ENCODE results near the gene MAL.
"Not testable (repeated sequence)": the region's sequence is repeated elsewhere in the genome, so short reads cannot be mapped to it uniquely, and the experiment has no call there.

The MAL gene

DNA sequence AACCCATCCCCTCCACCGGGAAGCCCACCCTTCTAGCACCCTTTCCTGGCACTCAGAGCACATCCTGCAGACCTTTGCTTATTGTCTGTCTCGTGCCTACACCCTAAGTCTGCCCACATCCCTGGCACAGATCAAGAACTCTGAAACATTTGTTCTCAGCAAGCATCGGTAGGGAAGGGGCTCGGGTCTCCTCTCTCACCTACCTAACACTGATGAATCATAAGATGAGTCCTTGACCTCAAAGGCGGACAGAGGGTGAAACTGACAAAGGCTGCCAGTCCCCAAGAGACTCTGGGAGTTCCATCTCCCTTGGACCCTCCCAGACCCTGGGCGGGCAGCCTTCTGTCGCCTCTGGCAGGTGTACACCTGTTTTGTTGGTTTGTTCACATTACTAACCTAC, 9.3 kb downstream of the MAL start:
- DNase-seq: no peak

DNA sequence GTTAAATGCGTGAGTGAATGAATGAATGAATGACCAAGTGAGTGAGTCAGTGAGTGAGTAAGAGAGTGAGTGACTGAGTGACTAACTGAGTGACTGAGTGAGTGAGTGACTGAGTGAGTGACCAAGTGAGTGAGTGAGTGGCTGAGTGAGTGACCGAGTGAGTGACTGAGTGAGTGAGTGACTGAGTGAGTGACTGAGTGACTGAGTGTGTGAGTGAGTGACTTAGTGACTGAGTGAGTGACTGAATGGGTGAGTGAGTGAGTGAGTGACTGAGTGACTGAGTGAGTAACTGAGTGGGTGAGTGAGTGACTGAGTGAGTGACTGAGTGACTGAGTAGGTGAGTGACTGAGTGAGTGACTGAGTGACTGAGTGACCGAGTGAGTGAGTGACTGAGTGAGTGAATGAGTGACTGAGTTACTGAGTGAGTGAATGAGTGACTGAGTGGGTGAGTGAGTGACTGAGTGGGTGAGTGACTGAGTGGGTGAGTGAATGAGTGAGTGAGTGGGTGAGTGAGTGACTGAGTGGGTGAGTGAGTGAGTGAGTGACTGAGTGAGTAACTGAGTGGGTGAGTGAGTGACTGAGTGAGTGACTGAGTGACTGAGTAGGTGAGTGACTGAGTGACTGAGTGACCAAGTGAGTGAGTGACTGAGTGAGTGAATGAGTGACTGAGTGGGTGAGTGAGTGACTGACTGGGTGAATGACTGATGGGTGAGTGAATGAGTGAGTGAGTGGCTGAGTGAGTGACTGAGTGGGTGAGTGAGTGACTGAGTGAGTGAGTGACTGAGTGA, 11.3 kb downstream of the MAL start:
- DNase-seq: no peak

DNA sequence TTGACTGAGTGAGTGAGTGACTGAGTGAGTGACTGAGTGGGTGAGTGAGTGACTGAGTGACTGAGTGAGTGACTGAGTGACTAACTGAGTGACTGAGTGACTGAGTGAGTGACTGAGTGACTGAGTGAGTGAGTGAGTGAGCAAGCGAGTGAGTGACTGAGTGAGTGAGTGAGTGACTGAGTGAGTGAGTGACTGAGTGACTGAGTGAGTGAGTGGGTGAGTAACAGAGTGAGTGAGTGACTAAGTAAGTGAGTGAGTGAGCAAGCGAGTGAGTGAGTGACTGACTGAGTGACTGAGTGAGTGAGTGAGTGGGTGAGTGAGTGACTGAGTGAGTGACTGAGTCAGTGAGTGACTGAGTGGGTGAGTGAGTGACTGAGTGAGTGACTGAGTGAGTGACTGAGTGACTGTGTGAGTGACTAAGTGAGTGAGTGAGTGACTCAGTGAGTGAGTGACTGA, 11.9 kb downstream of the MAL start:
- DNase-seq: no peak

DNA sequence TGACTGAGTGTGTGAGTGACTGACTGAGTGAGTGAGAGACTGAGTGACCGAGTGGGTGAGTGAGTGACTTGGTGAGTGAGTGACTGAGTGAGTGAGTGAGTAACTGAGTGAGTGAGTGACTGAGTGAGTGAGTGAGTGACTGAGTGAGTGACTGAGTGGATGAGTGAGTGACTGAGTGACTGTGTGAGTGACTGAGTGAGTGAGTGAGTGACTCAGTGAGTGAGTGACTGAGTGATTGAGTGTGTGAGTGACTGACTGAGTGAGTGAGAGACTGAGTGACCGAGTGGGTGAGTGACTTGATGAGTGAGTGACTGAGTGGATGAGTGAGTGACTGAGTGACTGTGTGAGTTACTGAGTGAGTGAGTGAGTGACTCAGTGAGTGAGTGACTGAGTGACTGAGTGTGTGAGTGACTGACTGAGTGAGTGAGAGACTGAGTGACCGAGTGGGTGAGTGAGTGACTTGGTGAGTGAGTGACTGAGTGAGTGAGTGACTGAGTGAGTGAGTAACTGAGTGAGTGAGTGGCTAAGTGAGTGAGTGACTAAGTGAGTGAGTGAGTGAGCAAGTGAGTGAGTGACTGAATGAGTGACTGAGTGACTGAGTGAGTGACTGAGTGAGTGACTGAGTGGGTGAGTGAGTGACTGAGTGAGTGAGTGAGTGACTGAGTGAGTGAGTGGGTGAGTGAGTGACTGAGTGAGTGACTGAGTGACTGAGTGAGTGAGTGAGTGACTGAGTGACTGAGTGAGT, 12.5 kb downstream of the MAL start:
- DNase-seq: not testable (repeated sequence)

DNA sequence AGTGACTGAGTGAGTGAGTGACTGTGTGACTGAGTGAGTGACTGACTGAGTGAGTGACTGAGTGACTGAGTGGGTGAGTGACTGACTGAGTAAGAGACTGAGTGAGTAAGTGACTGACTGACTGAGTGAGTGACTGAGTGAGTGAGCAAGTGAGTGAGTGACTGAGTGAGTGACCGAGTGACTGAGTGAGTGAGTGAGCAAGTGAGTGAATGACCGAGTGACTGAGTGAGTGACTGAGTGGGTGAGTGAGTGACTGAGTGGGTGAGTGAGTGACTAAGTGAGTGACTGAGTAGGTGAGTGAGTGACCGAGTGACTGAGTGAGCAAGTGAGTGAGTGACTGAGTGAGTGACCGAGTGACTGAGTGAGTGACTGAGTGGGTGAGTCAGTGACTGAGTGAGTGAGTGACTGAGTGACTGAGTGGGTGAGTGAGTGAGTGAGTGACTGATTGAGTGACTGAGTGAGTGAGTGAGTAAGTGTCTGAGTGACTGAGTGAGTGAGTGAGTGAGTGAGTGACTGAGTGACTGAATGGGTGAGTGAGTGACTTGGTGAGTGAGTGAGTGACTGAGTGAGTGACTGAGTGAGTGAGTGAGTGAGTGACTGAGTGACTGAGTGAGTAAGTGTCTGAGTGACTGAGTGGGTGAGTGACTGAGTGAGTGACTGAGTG, 13.3 kb downstream of the MAL start:
- no peak for DNase-seq

DNA sequence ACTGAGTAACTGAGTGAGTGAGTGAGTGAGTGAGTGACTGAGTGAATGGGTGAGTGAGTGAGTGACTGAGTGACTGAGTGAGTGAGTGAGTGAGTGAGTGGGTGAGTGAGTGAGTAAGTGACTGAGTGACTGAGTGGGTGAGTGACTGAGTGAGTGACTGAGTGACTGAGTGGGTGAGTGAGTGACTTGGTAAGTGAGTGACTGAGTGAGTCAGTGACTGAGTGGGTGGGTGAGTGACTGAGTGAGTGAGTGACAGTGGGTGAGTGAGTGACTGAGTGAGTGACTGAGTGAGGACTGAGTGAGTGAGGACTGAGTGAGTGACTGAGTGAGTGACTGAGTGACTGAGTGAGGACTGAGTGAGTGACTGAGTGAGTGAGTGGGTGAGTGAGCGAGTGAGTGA, 13.9 kb downstream of the MAL start:
- no peak for DNase-seq

DNA sequence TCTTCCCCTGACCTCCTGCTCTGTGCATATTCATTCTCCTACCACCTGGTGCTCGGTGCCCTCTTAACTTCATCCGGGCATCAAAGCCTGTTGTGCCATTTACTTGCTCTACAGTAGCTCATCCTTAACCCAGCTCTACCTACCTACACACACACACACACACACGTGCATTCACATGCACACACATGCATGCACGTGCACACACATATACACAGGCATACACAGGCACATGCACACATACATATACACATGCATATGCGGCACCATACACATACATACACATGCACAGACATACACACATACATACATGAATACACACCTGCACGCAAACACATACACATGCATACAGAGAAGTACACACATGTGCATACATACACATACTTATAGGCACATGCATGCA, 14.5 kb downstream of the MAL start:
- DNase-seq: no peak

DNA sequence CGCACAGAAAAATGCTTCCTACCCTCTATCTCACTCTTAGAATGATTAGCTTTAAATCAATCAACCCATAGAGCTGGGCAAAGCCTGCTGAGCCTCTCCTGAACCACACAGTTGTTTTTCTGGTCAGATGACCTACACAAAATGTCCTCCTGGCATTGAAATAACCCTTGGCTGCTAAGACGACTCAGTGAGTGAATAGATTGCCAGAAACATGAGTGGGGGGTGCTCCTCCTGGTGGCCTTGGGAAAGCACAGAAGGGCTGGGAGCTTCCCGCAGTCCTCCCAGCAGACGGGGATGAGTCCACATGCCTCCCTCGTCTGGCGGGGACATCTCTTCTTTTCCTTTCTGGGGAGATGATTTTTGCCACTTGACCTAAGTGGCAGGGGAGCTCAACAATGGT, 14.9 kb downstream of the MAL start:
- DNase-seq: no peak

DNA sequence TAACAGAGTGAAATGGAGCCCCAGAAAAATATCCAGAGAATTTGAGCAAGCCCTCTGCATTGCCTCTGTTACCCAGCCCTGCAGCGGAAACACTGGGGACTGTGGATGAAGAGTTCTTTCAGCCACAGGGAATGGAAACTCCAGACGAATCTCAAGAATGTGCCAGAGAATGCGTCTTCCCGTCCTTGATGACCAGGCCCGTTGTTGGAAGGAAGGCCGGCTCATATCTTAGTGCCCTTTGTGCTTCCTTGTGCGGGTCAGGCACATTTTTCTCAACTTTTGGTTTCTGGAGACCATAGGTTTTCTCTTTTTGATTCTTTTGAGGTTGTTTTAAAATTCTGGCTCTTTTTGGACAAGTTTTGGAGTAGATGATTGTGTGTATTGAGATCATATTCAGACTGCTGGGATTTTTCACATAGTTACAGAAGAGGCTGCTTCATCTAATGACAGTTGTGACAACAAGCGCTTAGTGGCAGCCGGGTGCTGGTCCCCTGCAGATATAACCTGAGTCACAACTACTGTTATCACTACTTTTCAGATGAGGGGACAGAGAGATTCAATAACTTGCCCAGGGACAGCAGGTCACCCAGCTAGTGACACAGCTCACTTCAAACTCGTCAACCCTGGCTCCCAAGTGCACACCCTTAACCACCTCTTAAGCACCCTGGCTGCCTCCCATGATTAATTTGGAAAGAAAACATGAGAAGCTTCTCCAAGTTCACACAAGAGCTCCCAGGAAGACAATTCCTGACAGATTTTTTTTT, 15.7 kb downstream of the MAL start:
- DNase-seq: no peak

DNA sequence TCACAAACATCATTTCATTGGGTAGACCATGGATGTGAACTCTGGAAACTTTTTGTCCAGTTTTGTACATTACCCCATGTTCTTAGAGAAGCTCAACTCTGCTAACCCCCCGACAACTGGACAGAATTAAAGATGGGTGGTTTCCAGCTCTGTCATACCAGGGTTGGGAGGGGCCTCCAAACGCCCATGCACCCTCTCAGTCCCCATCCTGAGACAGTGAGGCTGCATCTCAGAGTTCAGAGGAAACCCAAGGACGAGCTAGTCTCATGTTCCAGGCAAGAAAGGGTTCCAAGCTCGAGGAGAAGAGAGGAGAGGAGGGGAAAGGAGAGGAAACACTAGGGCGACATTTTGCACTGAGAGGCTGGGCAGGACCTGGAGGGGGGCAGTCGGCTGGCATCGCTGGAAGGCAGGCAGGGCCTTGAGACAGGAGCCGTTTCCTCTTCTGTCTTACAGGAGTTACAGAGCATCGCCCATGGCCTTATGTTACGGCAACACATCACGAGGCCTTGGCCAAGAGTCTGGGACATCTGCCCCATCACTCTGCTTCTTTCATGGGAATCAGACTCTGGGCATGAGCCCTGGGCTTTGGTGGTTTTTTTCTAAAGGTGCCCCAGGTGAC, 16.4 kb downstream of the MAL start:
- no peak for DNase-seq

DNA sequence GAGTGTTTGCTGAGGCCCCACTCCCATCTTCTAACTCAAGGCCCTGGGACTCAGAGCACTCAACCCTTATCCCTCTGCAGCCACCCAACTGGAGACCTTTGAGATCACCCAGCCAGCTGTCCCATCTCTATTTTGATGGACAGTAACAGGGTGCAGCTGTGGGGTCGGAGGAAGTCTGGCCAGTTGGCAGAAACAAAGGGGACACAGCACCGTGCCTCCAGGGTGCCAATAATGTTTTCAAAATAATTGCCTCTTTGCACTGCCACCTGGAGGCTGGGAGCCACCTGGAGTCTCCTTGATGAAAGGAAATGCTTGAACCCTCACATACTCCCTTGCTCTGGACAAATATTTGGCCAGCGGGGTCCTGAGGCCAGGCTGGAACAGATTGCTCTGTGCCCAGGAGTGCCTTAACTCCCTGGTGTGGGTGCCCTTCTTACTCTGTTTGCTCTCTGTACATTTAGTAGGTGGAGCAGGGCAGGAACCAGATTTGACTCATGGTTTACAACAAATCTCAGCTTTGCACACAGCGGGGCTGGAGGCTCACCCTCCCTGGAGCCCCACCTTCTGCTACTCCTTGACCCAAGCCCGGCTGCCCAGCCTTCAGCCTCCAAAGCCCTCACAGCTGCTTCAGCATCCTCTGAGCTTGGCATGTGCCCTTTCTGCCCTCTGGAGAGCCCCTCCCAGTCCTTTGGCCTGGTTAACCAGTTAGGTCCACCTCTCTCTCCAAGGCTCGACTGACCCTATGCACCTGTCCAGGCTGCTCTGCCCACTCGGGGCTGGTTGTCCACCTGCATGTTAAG, 17.2 kb downstream of the MAL start:
- DNase-seq: no peak

DNA sequence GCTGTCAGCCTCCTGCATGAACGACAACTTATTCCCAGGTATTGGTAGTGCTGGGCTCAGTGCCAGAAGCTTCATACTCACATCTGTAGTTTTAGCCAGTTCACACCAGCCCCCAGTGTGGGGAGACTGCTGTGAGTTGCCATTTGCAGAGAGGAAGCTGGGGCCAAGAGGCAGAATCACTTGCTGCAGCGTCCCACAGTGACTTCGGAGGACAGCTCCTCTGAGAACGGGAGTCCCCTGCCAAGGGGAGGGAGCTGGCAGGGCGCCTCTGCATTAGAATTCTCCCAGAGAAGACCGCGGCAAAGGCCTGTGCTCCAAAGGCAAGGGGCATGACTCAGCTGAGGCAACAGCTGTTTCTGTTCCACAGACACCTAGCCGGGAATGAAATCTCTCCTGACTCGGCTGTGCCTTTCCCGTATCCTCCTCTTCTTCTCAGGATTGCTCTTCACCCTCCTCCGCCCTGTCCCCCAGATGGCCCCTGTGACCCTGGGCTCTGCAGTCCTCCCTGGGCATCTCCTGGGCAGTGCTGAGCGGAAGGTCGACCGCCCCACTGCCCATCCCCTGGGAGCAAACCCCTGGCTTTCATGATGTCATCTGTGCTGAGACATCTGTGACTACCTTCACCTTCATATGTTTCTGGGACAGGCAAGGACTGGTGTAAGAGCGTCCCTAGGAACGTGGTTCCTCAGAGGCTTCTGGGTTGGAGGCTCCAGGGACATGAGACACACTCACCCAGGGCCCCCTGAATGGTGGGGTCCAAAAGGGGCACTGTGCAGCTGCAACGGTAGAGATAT, 18.0 kb downstream of the MAL start:
- peak in 2 of 6 experiments; percentile 19 to 27 for DNase-seq

DNA sequence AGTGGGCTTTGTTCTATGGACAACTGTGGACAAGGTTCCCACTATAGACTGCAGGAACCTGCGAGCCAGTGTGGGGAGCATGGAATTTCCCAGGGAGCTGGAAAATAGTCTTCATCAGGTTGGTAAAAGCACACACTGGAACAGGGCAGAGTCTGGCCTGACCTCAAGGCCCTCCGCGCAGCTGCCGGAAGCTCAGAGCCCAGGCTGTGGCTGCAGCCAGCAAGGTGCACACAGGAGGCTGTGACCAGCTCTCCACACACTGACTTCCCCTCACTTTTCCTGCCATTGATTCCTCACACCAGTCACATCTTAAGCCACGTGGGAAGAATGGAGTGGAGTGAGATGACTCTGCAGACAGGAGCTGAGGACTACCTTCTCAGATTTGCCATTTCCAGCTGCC, 19.1 kb downstream of the MAL start:
- DNase-seq: no peak

DNA sequence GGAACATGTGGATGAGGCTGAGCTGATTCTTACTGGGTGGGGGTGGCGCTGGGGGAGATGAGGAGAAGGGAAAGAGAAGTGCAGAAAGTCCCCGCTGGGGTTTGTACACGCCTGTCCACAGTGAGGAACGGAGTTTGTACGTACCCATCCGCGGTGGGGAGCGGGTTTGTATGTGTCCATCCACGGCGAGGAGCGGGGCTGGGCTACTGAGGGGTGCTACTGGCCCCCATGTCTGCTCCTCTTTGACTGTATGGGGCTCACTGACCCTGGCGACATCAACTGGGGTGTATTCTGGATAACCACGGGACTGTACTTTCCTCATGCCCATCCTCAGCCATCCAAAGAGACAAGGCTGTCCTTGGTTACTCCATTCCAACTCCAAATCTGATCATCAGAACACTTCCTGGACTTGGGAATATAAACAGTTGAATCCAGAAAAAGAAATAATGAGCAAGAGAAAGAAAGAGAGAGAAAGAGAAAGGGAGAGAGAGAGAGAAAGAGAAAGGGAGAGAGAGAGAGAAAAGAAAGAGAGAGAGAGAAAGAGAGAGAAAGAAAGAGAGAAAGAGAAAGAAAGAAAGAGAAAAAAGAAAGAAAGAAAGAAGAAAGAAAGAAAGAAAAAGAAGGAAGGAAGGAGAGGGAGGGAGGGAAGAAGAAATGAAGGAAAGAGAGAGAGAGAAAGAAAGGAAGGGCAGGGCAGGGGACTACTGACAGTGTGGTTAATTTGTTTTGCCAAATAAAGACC, 21.0 kb downstream of the MAL start:
- no peak for DNase-seq

DNA sequence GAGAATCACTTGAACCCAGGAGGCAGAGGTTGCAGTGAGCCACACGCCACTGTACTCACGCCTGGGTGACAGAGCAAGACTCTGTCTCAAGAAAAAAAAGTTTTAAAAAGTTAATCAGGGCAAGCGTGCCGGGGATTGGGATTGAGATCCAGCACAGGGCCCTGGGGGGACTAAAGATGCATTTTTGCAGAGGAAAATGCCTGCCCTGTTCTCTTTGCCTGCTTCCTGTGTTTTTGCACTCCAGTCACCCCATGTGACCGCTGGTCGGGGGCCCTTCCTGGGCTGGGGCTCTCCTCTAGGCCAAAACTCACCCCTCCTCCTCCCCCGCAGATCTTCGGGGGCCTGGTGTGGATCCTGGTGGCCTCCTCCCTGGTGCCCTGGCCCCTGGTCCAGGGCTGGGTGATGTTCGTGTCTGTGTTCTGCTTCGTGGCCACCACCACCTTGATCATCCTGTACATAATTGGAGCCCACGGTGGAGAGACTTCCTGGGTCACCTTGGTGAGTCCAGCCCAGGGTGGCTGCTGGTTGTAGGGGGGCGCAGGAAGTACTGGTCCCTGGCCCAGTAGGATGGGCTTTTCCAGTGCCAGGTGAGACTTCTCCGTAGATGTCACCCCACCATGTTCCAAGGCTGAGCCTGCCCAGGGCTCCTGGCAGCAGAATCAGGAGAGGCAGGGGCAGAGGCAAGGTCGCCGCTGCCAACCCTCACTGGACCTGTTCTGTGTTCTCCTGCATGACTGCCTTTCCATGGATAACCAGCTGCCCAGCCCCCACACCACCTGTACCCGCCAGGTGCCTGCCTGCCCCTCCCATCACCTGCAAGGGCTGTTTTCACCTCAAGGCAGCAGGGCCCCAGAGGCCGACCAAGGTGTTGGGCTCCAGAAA, 22.4 kb downstream of the MAL start:
- no peak for DNase-seq

DNA sequence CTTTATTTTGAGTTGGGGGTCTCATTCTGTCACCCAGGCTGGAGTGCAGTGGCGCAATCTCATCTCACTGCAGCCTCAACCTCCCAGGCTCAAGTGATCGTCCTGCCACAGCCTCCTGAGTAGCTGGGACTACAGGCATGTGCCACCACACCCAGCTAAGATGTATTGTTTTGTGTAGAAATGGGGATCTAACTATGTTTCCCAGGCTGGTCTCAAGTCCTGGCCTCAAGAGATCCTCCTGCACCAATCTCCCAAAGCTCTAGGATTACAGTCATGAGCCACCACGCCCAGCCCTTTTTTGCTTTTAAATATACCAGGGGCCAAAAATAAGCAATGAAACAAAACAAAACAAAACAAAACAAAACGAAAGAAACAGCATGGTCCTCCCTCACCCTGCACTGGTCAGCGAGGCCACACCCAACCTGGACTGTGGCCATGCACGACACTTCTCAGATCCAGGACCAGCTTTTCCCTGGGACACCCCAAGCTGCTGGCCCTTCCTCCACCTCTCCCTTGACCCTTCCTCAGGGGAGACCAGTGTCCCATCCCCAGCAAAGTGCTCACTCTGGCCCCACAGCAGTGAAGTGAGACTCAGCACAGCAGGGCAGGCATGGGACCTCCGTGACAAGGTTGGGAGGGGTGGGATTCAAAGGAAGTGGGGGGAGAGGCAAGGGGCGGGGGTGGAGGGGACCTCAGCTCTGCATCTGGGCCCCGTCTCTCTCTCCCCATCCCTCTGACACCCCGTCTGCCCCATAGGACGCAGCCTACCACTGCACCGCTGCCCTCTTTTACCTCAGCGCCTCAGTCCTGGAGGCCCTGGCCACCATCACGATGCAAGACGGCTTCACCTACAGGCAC, 23.5 kb downstream of the MAL start:
- no peak for DNase-seq

DNA sequence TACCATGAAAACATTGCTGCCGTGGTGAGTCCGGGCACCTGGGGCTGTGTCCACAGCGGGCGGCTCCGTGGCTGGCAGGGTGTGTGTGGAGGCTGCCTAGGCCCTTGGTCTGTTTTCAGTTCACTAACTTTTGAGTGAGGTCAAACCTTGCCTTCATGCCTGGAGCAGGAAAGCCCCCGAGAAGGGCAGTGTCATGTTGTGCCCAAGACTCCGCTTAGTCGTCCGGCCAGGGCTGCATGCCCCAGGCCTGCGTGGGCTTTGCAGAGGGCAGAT, 24.1 kb downstream of the MAL start:
- no peak for DNase-seq

DNA sequence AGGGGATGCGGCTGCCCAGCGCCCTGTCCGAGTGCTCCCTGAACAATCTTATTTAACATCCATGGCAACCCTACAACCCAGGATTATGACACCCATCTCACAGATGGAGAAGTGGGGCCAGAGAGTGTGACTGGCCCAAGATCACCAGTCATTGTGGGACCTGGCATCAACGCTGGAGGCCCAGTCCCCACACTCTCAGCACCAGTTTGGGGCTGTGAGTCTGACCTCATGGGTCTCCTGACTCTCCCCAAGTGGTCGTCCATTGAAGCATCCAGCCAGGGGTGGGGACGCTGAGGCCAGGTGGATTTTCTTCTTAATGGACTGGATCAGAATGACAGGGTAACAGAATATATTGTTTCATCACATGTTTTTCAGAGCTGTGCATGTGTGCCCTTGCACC, 24.5 kb downstream of the MAL start:
- DNase-seq: no peak

All from stimulated activated naive CD4-positive, alpha-beta T cell (primary cell).